Uterus (tissue), 2 donors: Measurements from ENCODE around the gene SLC30A3.

Source experiments
- POLR2A ChIP-seq, 2 donors: fragments of 450-650 bp; IDR thresholded peaks; one replicate each; pipeline ENCODE4 v1.6.1; 2016; ENCODE audit warnings: antibody characterized with exemption in 2 of 2, mild to moderate bottlenecking in 1 of 2, moderate library complexity in 1 of 2
- TF ChIP-seq, protein P1 (sequence below), 4 experiments: fragments of 200-600 bp in 2 of 4; fragments of 450-650 bp in 2 of 4; sonication (generic) in 2 of 4; IDR thresholded peaks; one replicate each; pipeline ENCODE4 v1.5.1; 2016 to 2019; ENCODE audit warnings: antibody characterized with exemption in 4 of 4, mild to moderate bottlenecking in 2 of 4, moderate library complexity in 1 of 4

DNA sequence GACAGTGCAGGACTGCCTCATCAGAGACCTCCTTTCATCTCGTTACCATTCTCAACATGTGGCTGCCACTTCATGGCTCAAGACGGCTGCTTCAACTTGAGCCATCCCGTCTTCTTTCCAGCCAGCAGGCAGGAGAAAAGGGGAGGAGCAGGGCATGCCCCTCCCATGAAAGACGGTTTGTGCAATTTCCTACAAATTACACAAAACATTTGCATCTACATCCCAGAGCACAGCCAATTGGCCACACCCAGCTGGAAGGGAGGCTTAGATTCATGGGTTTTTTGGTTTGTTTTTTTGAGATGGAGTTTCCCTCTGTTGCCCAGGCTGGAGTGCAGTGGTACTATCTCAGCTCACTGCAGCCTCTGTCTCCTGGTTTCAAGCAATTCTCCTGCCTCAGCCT is 33.6 kb upstream of the SLC30A3 start:
- TF ChIP-seq, protein P1, sequence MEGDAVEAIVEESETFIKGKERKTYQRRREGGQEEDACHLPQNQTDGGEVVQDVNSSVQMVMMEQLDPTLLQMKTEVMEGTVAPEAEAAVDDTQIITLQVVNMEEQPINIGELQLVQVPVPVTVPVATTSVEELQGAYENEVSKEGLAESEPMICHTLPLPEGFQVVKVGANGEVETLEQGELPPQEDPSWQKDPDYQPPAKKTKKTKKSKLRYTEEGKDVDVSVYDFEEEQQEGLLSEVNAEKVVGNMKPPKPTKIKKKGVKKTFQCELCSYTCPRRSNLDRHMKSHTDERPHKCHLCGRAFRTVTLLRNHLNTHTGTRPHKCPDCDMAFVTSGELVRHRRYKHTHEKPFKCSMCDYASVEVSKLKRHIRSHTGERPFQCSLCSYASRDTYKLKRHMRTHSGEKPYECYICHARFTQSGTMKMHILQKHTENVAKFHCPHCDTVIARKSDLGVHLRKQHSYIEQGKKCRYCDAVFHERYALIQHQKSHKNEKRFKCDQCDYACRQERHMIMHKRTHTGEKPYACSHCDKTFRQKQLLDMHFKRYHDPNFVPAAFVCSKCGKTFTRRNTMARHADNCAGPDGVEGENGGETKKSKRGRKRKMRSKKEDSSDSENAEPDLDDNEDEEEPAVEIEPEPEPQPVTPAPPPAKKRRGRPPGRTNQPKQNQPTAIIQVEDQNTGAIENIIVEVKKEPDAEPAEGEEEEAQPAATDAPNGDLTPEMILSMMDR (IDR thresholded peaks at IDR 0.05): no peak
- no peak for TF ChIP-seq POLR2A (IDR thresholded peaks at IDR 0.05)
